ENCODE data around the gene NNAT.

GRCh38 chr20:37518059-37518458, 3.0 kb upstream of the NNAT start:
- TF ChIP-seq POLR2AphosphoS5 (IDR thresholded peaks at IDR 0.05; ENCODE audit: low read depth) (no peak), CTCF (IDR thresholded peaks at IDR 0.05; ENCODE audit: insufficient read depth, low read length) (no peak), REST (IDR thresholded peaks at IDR 0.05; ENCODE audit: insufficient replicate concordance, low read depth) (no peak), GABPA (IDR thresholded peaks at IDR 0.05; ENCODE audit: low read depth) (no peak), SPI1 (IDR thresholded peaks at IDR 0.05; ENCODE audit: borderline replicate concordance, low read depth) (no peak)

All from HL-60 (cell line).